Trophoblast cell (in vitro differentiated cells and primary cell): Measurements from ENCODE around the gene MYO1D.

Experiments
- DNase-seq, 2 donors: peaks; one replicate each; pipeline ENCODE4 v3.0.0-alpha.2; 2016
- H2AFZ ChIP-seq: 2 replicates; pipeline ENCODE4 v1.6.1; 2013; ENCODE audit warnings: low read length, moderate library complexity, mild to moderate bottlenecking; ENCODE audit not compliant: insufficient read depth, poor library complexity
- H2AK5ac ChIP-seq: 2 replicates; pipeline ENCODE4 v1.6.1; 2013; ENCODE audit warnings: mild to moderate bottlenecking, low read length
- H2BK120ac ChIP-seq: 2 replicates; pipeline ENCODE4 v1.6.1; 2013; ENCODE audit warnings: low read length, mild to moderate bottlenecking, moderate library complexity; ENCODE audit not compliant: insufficient read depth, poor library complexity
- H2BK12ac ChIP-seq: 2 replicates; pipeline ENCODE4 v1.6.1; 2013; ENCODE audit warnings: mild to moderate bottlenecking, low read length, moderate library complexity
- H2BK5ac ChIP-seq: 2 replicates; pipeline ENCODE4 v1.6.1; 2013; ENCODE audit warnings: low read length, low read depth, moderate library complexity, mild to moderate bottlenecking; ENCODE audit not compliant: poor library complexity
- H3K14ac ChIP-seq: 2 replicates; pipeline ENCODE4 v1.6.1; 2013; ENCODE audit warnings: mild to moderate bottlenecking, low read length
- H3K18ac ChIP-seq: 2 replicates; pipeline ENCODE4 v1.6.1; 2013; ENCODE audit warnings: mild to moderate bottlenecking, low read length
- H3K23ac ChIP-seq: 2 replicates; pipeline ENCODE4 v1.6.1; 2013; ENCODE audit warnings: low read length
- H3K27ac ChIP-seq: 2 replicates; pipeline ENCODE4 v1.5.1; 2013; ENCODE audit warnings: low read depth, mild to moderate bottlenecking, inconsistent platforms, low read length, moderate library complexity
- H3K27me3 ChIP-seq: 2 replicates; pipeline ENCODE4 v1.6.1; 2013; ENCODE audit warnings: inconsistent platforms, mild to moderate bottlenecking, low read length, moderate library complexity; ENCODE audit not compliant: insufficient read depth
- H3K36me3 ChIP-seq, 2 experiments: 1 replicate in 1 of 2; 2 replicates in 1 of 2; pipeline ENCODE4 v1.6.1; 2013; ENCODE audit warnings: low read length in 2 of 2, mild to moderate bottlenecking in 2 of 2, moderate library complexity in 1 of 2; ENCODE audit not compliant: insufficient read depth in 2 of 2, control insufficient read depth in 1 of 2
- H3K4ac ChIP-seq: 2 replicates; pipeline ENCODE4 v1.6.1; 2013; ENCODE audit warnings: low read depth, mild to moderate bottlenecking, low read length, moderate library complexity
- H3K4me1 ChIP-seq, 2 experiments: 1 replicate in 1 of 2; 2 replicates in 1 of 2; pipeline ENCODE4 v1.6.1; 2013; ENCODE audit warnings: low read length in 2 of 2, mild to moderate bottlenecking in 2 of 2, moderate library complexity in 1 of 2; ENCODE audit not compliant: insufficient read depth in 2 of 2, control insufficient read depth in 1 of 2
- H3K4me2 ChIP-seq: 2 replicates; pipeline ENCODE4 v1.6.1; 2013; ENCODE audit warnings: inconsistent platforms, mild to moderate bottlenecking, low read length, moderate library complexity
- H3K4me3 ChIP-seq: 2 replicates; pipeline ENCODE4 v1.5.1; 2013; ENCODE audit warnings: mild to moderate bottlenecking, low read depth, low read length, inconsistent platforms
- H3K79me1 ChIP-seq: one replicate; pipeline ENCODE4 v1.6.1; 2013; ENCODE audit warnings: low read length
- H3K79me2 ChIP-seq: 2 replicates; pipeline ENCODE4 v1.6.1; 2013; ENCODE audit warnings: low read length, mild to moderate bottlenecking; ENCODE audit not compliant: control insufficient read depth, insufficient read depth, poor library complexity
- H3K9ac ChIP-seq: 2 replicates; pipeline ENCODE4 v1.6.1; 2013; ENCODE audit warnings: mild to moderate bottlenecking, low read length
- H3K9me3 ChIP-seq: 2 replicates; pipeline ENCODE4 v1.6.1; 2013; ENCODE audit warnings: low read depth, mild to moderate bottlenecking, control low read depth, inconsistent platforms, low read length; ENCODE audit not compliant: insufficient read depth
- H4K12ac ChIP-seq: 2 replicates; pipeline ENCODE4 v1.6.1; 2013; ENCODE audit warnings: low read depth, mild to moderate bottlenecking, low read length, moderate library complexity
- H4K8ac ChIP-seq: 2 replicates; pipeline ENCODE4 v1.6.1; 2013; ENCODE audit warnings: low read depth, mild to moderate bottlenecking, low read length, moderate library complexity
- H4K91ac ChIP-seq: one replicate; pipeline ENCODE4 v1.6.1; 2013; ENCODE audit warnings: low read depth, mild to moderate bottlenecking, low read length, moderate library complexity
- WGBS: extraction: QIAGEN DNeasy Blood & Tissue Kit; methylation state at CpG from one replicate; pipeline ENCODE4 v1.1.7; 2013; ENCODE audit warnings: missing lambda C conversion rate; ENCODE audit not compliant: insufficient read length, insufficient coverage; ENCODE audit errors: extremely low coverage; 5-methylcytosine and 5-hydroxymethylcytosine counted together

Gene MYO1D

DNA sequence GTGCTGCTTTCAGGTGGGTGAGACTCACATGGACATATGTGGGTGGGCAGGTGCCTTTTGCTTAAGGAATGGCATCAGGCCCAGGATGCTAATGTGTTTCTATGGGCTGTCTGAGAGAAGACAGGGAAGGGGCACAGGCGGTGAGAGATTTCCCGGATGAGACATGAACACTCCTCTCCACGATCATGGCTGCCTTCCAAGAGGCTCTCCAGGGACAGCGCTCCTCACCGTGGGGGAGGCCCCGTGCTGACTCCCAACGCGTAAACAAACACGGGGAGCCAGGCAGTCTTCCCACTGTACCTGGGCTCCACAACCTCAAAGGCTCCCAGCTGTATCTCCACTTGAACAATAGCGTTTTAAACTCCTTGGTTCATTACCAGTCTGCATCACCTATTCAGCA is 347.3 kb downstream of the MYO1D start:
- H3K4me2 ChIP-seq = no peak overlapping the region
- H2BK120ac ChIP-seq = no peak overlapping the region
- H3K36me3 ChIP-seq = no peaks in the 10 kb centered on the region
- no peaks in the 10 kb centered on the region for H3K27me3 ChIP-seq
- H3K4ac ChIP-seq = no peak overlapping the region
- no peak overlapping the region for H4K8ac ChIP-seq
- H3K9me3 ChIP-seq = no peaks in the 10 kb centered on the region
- H4K12ac ChIP-seq = no peak overlapping the region
- no peak overlapping the region for H3K14ac ChIP-seq
- no peak overlapping the region for H3K4me3 ChIP-seq
- no peak overlapping the region for H3K23ac ChIP-seq
- DNase-seq = no peak
- no peaks in the 10 kb centered on the region for H3K79me1 ChIP-seq
- no peak overlapping the region for H4K91ac ChIP-seq
- no peaks in the 10 kb centered on the region for H3K4me1 ChIP-seq
- H3K27ac ChIP-seq = no peak overlapping the region
- no CpG with 5 or more reads among the region's 10 CpGs for WGBS
- H3K79me2 ChIP-seq = no peaks in the 10 kb centered on the region
- no peak overlapping the region for H2BK5ac ChIP-seq
- no peak overlapping the region for H2AFZ ChIP-seq
- no peak overlapping the region for H3K18ac ChIP-seq
- no peak overlapping the region for H2AK5ac ChIP-seq
- H2BK12ac ChIP-seq = no peak overlapping the region
- H3K9ac ChIP-seq = no peak overlapping the region

DNA sequence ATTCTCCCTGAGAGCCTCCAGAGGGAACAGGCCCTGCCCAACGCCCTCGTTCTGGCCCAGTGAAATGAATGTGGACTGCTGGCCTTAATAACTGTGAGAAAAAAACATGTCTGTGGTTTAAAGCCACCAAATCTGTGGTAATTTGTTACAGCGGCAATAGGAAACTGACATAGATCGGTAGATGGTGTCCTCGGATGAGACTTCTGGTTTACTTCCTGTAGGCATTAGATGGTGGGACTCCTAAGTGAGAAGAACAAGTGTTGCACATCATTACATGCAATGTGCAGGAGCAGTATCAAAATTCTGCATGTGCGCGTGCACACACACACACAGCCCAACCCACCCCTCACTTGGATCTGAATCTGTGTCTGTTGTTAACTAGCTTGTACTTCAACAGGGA is 348.1 kb downstream of the MYO1D start:
- Histone ChIP-seq H4K91ac (no peak overlapping the region), H3K79me2 (no peaks in the 10 kb centered on the region), H3K79me1 (no peaks in the 10 kb centered on the region), H3K4me1 (no peaks in the 10 kb centered on the region), H3K36me3 (no peaks in the 10 kb centered on the region), H2BK120ac (no peak overlapping the region), H3K9me3 (no peaks in the 10 kb centered on the region), H2BK12ac (no peak overlapping the region), H2AK5ac (no peak overlapping the region), H2AFZ (no peak overlapping the region), H3K4me3 (no peak overlapping the region), H3K27ac (no peak overlapping the region), H3K9ac (no peak overlapping the region), H3K4ac (no peak overlapping the region), H3K4me2 (no peak overlapping the region), H4K8ac (no peak overlapping the region), H4K12ac (no peak overlapping the region), H3K18ac (no peak overlapping the region), H3K14ac (no peak overlapping the region), H3K27me3 (no peaks in the 10 kb centered on the region), H2BK5ac (no peak overlapping the region), H3K23ac (no peak overlapping the region)
- no peak for DNase-seq
- no CpG with 5 or more reads among the region's 7 CpGs for WGBS

- Histone ChIP-seq H3K4me1 (no peaks in the 10 kb centered on the region), H4K12ac (no peak overlapping the region), H3K23ac (no peak overlapping the region), H2AFZ (no peak overlapping the region), H2BK5ac (no peak overlapping the region), H3K79me1 (no peaks in the 10 kb centered on the region), H3K4me3 (no peak overlapping the region), H3K14ac (no peak overlapping the region), H4K8ac (no peak overlapping the region), H3K79me2 (no peaks in the 10 kb centered on the region), H4K91ac (no peak overlapping the region), H2BK120ac (no peak overlapping the region), H2BK12ac (no peak overlapping the region), H3K4me2 (no peak overlapping the region), H3K4ac (no peak overlapping the region), H3K36me3 (no peaks in the 10 kb centered on the region), H3K27me3 (no peaks in the 10 kb centered on the region), H3K27ac (no peak overlapping the region), H2AK5ac (no peak overlapping the region), H3K9me3 (no peaks in the 10 kb centered on the region), H3K9ac (no peak overlapping the region), H3K18ac (no peak overlapping the region)
- WGBS = no CpG with 5 or more reads among the region's 4 CpGs
- no peak for DNase-seq
Observed at GRCh38 chr17:32527146-32527545, 349.8 kb downstream of the MYO1D start.

DNA sequence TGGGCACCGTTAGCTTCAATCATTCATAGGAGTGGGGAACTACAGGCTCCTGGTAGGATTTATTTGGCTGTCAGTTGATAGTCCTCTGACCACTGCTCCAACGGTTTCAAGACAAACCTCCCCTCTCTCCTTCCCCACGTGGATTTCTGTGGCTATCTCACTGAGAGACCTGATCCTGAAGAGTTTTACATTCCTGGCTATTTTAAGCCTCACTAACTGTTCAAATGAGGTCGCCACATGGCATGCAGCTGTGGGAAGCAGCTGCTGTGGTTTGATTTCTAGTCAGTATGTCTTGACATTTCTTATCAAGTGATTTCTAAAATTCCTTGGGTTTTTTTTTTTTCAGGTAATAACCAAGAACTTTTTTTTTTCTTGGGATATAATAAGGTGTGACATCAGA is 351.8 kb downstream of the MYO1D start:
- H3K23ac ChIP-seq = no peak overlapping the region
- WGBS = no CpG with 5 or more reads among the region's 4 CpGs
- no peaks in the 10 kb centered on the region for H3K36me3 ChIP-seq
- H4K91ac ChIP-seq = no peak overlapping the region
- H3K27me3 ChIP-seq = no peaks in the 10 kb centered on the region
- H3K18ac ChIP-seq = no peak overlapping the region
- no peak overlapping the region for H3K9ac ChIP-seq
- H4K12ac ChIP-seq = no peak overlapping the region
- H3K4me2 ChIP-seq = no peak overlapping the region
- no peak overlapping the region for H3K4ac ChIP-seq
- H2AFZ ChIP-seq = no peak overlapping the region
- no peak overlapping the region for H3K27ac ChIP-seq
- H3K79me1 ChIP-seq = peaks cover under 1% of the 10 kb centered on the region
- H3K9me3 ChIP-seq = no peaks in the 10 kb centered on the region
- no peak overlapping the region for H2AK5ac ChIP-seq
- H2BK12ac ChIP-seq = no peak overlapping the region
- peaks cover 1 to 5% of the 10 kb centered on the region in 2 experiments for H3K4me1 ChIP-seq
- H3K79me2 ChIP-seq = no peaks in the 10 kb centered on the region
- no peak overlapping the region for H3K4me3 ChIP-seq
- H3K14ac ChIP-seq = no peak overlapping the region
- no peak overlapping the region for H2BK120ac ChIP-seq
- H4K8ac ChIP-seq = no peak overlapping the region
- DNase-seq = peak in 1 of 2 donors; percentile 10
- no peak overlapping the region for H2BK5ac ChIP-seq
